ENCODE results near the gene PARP14. TPM values are rescaled to one million over a fixed set of nuclear protein-coding genes. Genes with fewer than 3 reads are reported as not detected.
"Not testable (repeated sequence)": the region's sequence is repeated elsewhere in the genome, so short reads cannot be mapped to it uniquely, and the experiment has no call there.

Gene PARP14
- total RNA-seq, 1 experiment from 2014 or later, result 33.3 TPM

- H2AFZ ChIP-seq, result no peak overlapping the region
- H3K9me2 ChIP-seq (ENCODE audit: insufficient read depth), result peaks cover 3% of the 10 kb centered on the region; the same call in 1 of the 2 replicates
- H3K79me2 ChIP-seq (ENCODE audit: low read depth), result no peaks in the 10 kb centered on the region
- POLR2A ChIA-PET (ENCODE audit: unreplicated experiment), result interaction anchor here (0.6 to 0.7 kb wide), 2 partner anchors 147 to 148 kb away, joined by 3 to 15 read pairs; no protein-coding TSS in a partner anchor
- CTCF ChIA-PET, result interaction anchor here (0.7 kb wide), 1 partner anchor 294 kb away, joined by 3 read pairs; no protein-coding TSS in a partner anchor
- H3F3A ChIP-seq (ENCODE audit: insufficient read depth, low read depth), result peaks cover 5% of the 10 kb centered on the region; the same call in 1 of the 2 replicates
- H3K4me2 ChIP-seq, result no peak overlapping the region
- no peaks in the 10 kb centered on the region for H3K27me3 ChIP-seq (ENCODE audit: insufficient read depth, low read depth)
- BruUV-seq (replicated peaks), result no TSS peak
- H3K36me3 ChIP-seq (ENCODE audit: low read depth), result no peaks in the 10 kb centered on the region
- TF ChIP-seq CTCF (conservative IDR thresholded peaks at IDR 0.05) (no peak), EZH2 (IDR thresholded peaks at IDR 0.05; ENCODE audit: low read depth) (no peak)
- H3K9me3 ChIP-seq (ENCODE audit: insufficient read depth, low read depth), result no peaks in the 10 kb centered on the region
- peak in 1 of 2 experiments; percentile 42 for DNase-seq
- H3K27ac ChIP-seq, result peak overlapping the region; percentile 65
- H3K4me1 ChIP-seq (replicated peaks; ENCODE audit: insufficient read depth), result peaks cover 10% of the 10 kb centered on the region
- intact Hi-C loops (cut with micrococcal nuclease; ENCODE audit: unreplicated experiment), result no loop called here
- H4K20me1 ChIP-seq (ENCODE audit: insufficient read depth), result no peaks in the 10 kb centered on the region
- no peak overlapping the region for H3K4me3 ChIP-seq
These were observed 64.9 kb downstream of the PARP14 start for GRCh38 chr3:122745369-122746021.

- CTCF ChIA-PET; H3K9me2 ChIP-seq (ENCODE audit: insufficient read depth); H4K20me1 ChIP-seq (ENCODE audit: insufficient read depth); intact Hi-C loops (cut with micrococcal nuclease; ENCODE audit: unreplicated experiment); H3K79me2 ChIP-seq (ENCODE audit: low read depth); H3K27me3 ChIP-seq (ENCODE audit: insufficient read depth, low read depth); H3K4me1 ChIP-seq (replicated peaks; ENCODE audit: insufficient read depth); BruUV-seq (replicated peaks); H3K27ac ChIP-seq; H3F3A ChIP-seq (ENCODE audit: insufficient read depth, low read depth); H3K9me3 ChIP-seq (ENCODE audit: insufficient read depth, low read depth); H3K4me3 ChIP-seq; H3K4me2 ChIP-seq; H2AFZ ChIP-seq; H3K36me3 ChIP-seq (ENCODE audit: low read depth); DNase-seq; POLR2A ChIA-PET (ENCODE audit: unreplicated experiment): not testable (repeated sequence)
These were observed 66.7 kb downstream of the PARP14 start for GRCh38 chr3:122747295-122747694.

DNA sequence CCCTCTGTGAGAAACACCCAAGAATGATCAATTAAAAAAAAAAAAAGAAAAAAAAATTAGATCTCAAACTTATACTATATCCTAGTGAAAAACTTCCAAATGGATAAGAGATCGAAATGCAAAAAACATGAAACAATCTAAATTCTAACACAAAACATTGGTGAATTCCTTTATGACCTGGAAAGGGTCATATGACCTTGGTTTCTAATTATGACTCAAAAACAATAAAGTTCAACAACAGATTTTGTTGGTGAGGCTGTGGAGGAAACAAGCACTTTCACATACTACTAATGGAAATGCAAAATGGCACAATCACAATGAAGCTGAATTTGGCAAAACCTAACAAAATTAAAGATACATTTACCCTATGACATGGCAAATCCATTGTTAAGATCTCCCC, 67.7 kb downstream of the PARP14 start:
- Histone ChIP-seq H3K9me2 (ENCODE audit: insufficient read depth) (peaks cover 3% of the 10 kb centered on the region; the same call in 1 of the 2 replicates), H3K27me3 (ENCODE audit: insufficient read depth, low read depth) (no peaks in the 10 kb centered on the region), H3F3A (ENCODE audit: insufficient read depth, low read depth) (peaks cover 5% of the 10 kb centered on the region; the same call in 1 of the 2 replicates), H4K20me1 (ENCODE audit: insufficient read depth) (no peaks in the 10 kb centered on the region), H2AFZ (no peak overlapping the region), H3K79me2 (ENCODE audit: low read depth) (no peaks in the 10 kb centered on the region), H3K4me3 (no peak overlapping the region), H3K4me2 (no peak overlapping the region), H3K4me1 (replicated peaks; ENCODE audit: insufficient read depth) (peaks cover 10% of the 10 kb centered on the region), H3K27ac (no peak overlapping the region), H3K9me3 (ENCODE audit: insufficient read depth, low read depth) (no peaks in the 10 kb centered on the region), H3K36me3 (ENCODE audit: low read depth) (no peaks in the 10 kb centered on the region)
- no TSS peak for BruUV-seq (replicated peaks)
- no peak for DNase-seq
- intact Hi-C loops (cut with micrococcal nuclease; ENCODE audit: unreplicated experiment), result no loop called here
- ChIA-PET POLR2A (ENCODE audit: unreplicated experiment) (no interaction called here), CTCF (no interaction called here)
- TF ChIP-seq EZH2 (IDR thresholded peaks at IDR 0.05; ENCODE audit: low read depth) (no peak), CTCF (conservative IDR thresholded peaks at IDR 0.05) (no peak)

All from PC-9 (cell line).